ENCODE results near the gene NDEL1.

Gene NDEL1

DNA sequence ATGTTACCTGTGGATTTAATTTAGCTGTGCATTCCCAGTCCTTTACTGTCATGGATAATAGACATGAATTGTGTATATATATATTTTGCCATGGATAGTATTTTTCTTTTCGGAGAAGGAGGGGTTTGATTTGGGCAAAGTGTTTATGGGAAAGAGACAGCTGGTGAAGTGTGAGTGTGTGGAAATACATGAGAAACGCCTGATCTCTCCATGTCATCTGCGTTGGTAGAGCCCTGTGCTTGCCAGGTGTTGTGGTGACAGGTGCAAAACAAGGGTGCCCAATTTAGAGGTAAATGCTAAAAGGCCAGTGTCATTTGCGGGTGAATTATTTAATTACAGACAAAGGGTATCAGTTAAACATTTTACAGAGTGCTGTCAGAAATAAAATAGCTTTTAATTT is 23.4 kb downstream of the NDEL1 start:
- H3K9me3 Mint-ChIP-seq = no peaks in the 10 kb centered on the region
- H3K4me3 Mint-ChIP-seq = no peak overlapping the region
- no peaks in the 10 kb centered on the region for H3K27me3 Mint-ChIP-seq
- peaks cover 92% of the 10 kb centered on the region for H3K36me3 Mint-ChIP-seq (ENCODE audit: low read depth)
- peaks cover 31% of the 10 kb centered on the region for H3K4me1 Mint-ChIP-seq (ENCODE audit: low read depth)
- no peak for DNase-seq
- peak overlapping the region; percentile 53 for H3K27ac Mint-ChIP-seq

DNA sequence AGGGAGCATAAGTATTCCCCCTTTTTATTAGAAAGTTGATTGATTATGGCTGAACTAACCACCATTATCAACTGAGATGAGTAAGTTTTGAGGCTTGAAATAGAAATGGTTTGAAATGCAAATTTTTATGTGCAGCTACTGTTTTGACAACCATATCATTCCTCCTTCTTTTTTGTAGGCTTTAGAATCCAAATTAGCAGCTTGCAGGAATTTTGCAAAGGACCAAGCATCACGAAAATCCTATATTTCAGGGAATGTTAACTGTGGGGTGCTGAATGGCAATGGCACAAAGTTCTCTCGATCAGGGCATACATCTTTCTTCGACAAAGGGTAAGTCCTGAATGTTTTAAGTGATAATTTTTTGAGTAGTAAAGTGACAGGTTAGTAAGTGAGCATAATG is 24.1 kb downstream of the NDEL1 start:
- Mint-ChIP-seq H3K27ac (no peak overlapping the region), H3K36me3 (ENCODE audit: low read depth) (peaks cover 93% of the 10 kb centered on the region), H3K9me3 (no peaks in the 10 kb centered on the region), H3K27me3 (no peaks in the 10 kb centered on the region), H3K4me3 (no peak overlapping the region), H3K4me1 (ENCODE audit: low read depth) (peaks cover 34% of the 10 kb centered on the region)
- DNase-seq = no peak

DNA sequence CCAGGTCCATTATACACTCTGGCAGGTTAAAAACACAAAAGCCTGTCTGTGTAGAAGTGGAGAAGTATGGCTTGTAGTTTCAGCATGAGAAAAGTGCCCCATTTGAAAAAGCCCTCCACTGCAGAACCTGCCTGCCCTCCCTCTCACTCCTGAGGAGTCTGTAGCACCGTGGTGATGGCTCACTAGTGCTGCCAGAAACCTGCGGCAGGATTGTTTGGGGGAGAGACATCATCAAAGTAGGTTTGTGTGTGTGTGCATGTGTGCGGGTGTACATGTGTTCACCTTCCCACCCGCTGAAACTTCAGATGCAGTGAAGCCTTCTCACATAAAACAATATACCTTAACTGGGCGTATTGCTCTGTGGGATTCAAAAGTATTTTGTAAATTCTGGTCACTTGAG is 26.9 kb downstream of the NDEL1 start:
- Mint-ChIP-seq H3K27ac (peak overlapping the region; percentile 42), H3K4me3 (no peak overlapping the region), H3K4me1 (ENCODE audit: low read depth) (peaks cover 30% of the 10 kb centered on the region), H3K27me3 (no peaks in the 10 kb centered on the region), H3K9me3 (no peaks in the 10 kb centered on the region), H3K36me3 (ENCODE audit: low read depth) (peaks cover 94% of the 10 kb centered on the region)
- DNase-seq = no peak

DNA sequence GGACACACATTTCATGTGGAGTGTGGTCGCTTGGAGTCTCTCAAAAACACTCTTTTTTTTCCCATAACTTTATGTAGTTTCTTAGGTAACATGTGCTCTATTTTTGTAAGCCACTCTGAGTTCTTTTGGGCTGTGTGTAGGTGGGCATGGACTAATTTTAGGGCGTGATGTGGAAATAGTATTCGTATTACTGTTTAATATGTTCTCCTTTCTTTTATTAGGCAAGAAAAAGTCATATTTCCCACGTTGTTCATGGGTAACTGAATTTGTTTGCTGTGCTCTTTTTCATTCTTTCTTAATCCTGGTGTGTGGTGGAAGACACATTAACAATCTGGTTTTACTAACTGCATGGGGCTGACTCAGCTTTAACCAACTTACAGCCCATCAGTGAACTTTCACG is 27.4 kb downstream of the NDEL1 start:
- Mint-ChIP-seq H3K27me3 (no peaks in the 10 kb centered on the region), H3K36me3 (ENCODE audit: low read depth) (peaks cover 96% of the 10 kb centered on the region), H3K27ac (peak overlapping the region; percentile 26), H3K4me3 (no peak overlapping the region), H3K9me3 (no peaks in the 10 kb centered on the region), H3K4me1 (ENCODE audit: low read depth) (peaks cover 27% of the 10 kb centered on the region)
- DNase-seq = no peak

DNA sequence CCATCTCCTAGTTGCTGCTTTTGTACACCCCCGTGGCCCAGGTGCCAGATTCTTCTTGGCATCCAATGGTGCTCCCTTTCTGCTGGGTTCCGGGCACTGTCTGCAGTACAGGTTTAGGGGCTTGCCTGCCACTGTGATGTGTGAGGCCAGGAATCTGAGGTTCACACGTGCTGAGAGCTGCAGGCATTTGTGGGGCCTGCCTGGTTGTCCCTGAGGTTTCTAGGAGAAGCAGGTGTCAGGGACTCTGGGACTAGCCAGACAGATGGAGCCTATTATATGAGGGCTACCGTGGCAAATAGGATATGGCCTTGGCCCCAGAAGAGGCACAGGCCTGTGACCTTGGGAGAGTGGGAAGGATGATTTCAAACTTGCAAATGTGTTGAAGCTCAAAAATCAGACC is 29.3 kb downstream of the NDEL1 start:
- Mint-ChIP-seq H3K4me1 (ENCODE audit: low read depth) (peaks cover 21% of the 10 kb centered on the region), H3K36me3 (ENCODE audit: low read depth) (peaks cover 90% of the 10 kb centered on the region), H3K4me3 (no peak overlapping the region), H3K9me3 (no peaks in the 10 kb centered on the region), H3K27me3 (no peaks in the 10 kb centered on the region), H3K27ac (peak overlapping the region; percentile 11)
- DNase-seq = no peak

DNA sequence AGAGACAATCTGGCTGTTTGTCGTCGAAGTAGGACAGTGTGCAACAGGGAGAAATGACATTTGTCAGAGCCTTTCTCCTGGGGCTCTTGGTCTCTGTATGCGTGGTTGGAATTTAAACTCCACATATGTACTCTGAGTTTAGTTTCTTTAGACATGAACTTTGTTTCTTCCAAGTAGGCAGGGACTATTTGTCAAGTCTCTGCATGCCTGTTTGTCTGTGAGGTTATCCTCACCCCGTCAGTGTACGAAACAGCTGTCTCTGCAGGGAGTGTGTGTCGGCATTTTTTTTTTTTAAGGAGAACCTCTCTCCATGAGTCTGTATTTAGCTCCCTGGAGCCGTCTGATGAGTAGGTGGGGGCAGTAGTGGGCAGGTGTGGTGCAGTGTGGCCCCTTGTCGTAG is 29.7 kb downstream of the NDEL1 start:
- DNase-seq = no peak
- Mint-ChIP-seq H3K27me3 (no peaks in the 10 kb centered on the region), H3K4me1 (ENCODE audit: low read depth) (peaks cover 21% of the 10 kb centered on the region), H3K36me3 (ENCODE audit: low read depth) (peaks cover 90% of the 10 kb centered on the region), H3K27ac (peak overlapping the region; percentile 38), H3K9me3 (no peaks in the 10 kb centered on the region), H3K4me3 (no peak overlapping the region)

DNA sequence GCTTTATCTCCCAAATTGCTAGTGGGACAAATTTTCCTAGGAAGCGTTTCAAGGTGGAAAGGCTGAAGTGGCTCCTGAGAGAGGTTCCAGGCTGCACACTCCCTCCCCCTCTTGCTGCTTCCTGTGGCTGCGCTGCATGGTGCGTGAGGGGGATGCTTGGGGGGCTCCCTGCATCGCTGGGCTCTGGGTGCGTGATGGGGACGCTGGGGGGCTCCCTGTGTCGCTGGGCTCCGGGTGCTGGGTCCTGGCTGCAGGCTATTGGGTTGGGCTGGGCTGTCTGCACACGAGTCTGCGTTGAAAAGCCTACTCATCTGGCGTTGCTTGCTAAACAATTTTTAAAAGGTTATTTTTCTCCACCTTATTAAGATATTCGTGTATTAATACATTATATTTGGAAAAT is 30.1 kb downstream of the NDEL1 start:
- Mint-ChIP-seq H3K36me3 (ENCODE audit: low read depth) (peaks cover 87% of the 10 kb centered on the region), H3K9me3 (no peaks in the 10 kb centered on the region), H3K4me3 (no peak overlapping the region), H3K4me1 (ENCODE audit: low read depth) (peaks cover 21% of the 10 kb centered on the region), H3K27ac (no peak overlapping the region), H3K27me3 (no peaks in the 10 kb centered on the region)
- no peak for DNase-seq

DNA sequence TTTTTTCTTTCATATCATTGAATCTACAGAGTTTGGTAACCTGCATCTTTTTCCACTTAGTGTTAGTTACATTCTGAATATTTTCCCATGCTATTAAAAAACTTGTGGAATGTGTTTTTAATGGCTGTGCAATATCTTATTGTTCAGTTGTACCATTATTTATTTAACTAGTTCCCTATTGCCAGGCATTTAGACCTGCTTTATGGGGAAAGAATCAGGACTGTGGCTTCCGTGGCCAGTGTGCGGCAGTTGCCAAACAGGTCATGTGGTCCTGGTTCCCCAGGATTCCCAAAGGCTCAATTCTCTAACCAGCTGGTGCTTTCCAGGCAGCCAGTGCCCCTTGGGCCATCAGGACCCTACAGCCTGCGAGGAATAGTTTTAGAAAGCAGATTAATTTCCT is 30.8 kb downstream of the NDEL1 start:
- Mint-ChIP-seq H3K9me3 (no peaks in the 10 kb centered on the region), H3K36me3 (ENCODE audit: low read depth) (peaks cover 88% of the 10 kb centered on the region), H3K27me3 (no peaks in the 10 kb centered on the region), H3K27ac (no peak overlapping the region), H3K4me3 (no peak overlapping the region), H3K4me1 (ENCODE audit: low read depth) (peaks cover 21% of the 10 kb centered on the region)
- no peak for DNase-seq

DNA sequence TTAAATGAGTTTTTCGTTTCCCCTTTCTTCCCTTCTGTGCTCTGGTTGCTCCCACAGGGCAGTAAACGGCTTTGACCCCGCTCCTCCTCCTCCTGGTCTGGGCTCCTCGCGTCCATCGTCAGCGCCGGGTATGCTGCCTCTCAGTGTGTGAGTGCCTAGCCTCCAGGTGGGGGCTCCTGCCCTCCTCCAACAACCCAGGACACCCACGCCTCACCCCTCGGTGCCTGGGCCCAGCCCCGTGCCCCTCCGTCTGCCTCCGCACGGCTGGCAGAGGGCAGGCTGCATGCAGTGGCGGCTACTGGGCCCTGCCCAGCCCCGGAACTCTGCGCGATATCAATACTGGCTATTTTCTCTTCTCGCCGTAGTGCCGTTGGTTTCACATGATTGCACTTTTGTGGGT is 31.2 kb downstream of the NDEL1 start:
- Mint-ChIP-seq H3K27ac (no peak overlapping the region), H3K4me1 (ENCODE audit: low read depth) (peaks cover 21% of the 10 kb centered on the region), H3K36me3 (ENCODE audit: low read depth) (peaks cover 88% of the 10 kb centered on the region), H3K27me3 (no peaks in the 10 kb centered on the region), H3K4me3 (no peak overlapping the region), H3K9me3 (no peaks in the 10 kb centered on the region)
- no peak for DNase-seq

DNA sequence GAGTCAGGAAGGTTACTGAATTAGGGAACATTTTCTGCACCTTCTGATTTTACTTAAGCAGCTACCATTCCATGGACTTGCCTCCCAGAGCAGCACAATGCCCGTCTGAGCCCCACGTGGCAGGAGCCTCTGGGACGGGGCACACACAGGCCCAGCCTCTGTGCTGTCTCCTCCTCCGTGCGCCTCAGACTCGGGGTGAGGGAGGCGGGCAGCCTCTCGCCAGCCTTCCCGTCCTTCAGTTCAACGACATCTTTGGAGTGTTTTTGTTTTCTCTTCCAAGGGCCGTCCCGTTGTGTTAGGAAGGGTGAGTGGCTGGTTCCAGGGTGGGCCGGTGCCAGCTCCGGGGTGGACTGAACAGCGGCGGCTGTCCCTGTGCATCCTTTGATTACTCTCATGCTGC is 31.8 kb downstream of the NDEL1 start:
- Mint-ChIP-seq H3K27me3 (no peaks in the 10 kb centered on the region), H3K27ac (no peak overlapping the region), H3K4me3 (no peak overlapping the region), H3K9me3 (no peaks in the 10 kb centered on the region), H3K4me1 (ENCODE audit: low read depth) (peaks cover 18% of the 10 kb centered on the region), H3K36me3 (ENCODE audit: low read depth) (peaks cover 86% of the 10 kb centered on the region)
- DNase-seq = no peak

DNA sequence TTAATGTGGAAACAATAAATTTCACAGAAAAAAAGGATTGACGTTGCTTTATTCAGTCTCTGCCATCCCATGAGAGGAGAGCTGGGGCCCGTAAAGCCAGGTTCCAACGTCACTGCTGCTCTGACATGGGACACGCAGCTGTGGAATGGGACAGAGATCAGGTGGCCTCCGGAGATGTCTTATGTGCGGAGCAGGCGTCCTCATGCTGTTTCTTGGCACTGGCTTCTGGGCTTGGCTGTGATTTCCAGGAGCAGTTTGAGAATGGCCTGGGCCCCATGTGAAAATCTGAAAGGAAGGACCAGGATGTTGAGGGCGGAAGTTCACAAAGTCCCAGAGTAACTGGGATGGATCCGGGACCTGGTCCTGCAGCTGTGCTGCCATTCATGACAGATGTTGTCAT is 32.4 kb downstream of the NDEL1 start:
- H3K36me3 Mint-ChIP-seq (ENCODE audit: low read depth) = peaks cover 86% of the 10 kb centered on the region
- no peak overlapping the region for H3K4me3 Mint-ChIP-seq
- peak overlapping the region; percentile 44 for H3K27ac Mint-ChIP-seq
- H3K27me3 Mint-ChIP-seq = no peaks in the 10 kb centered on the region
- no peak for DNase-seq
- H3K4me1 Mint-ChIP-seq (ENCODE audit: low read depth) = peaks cover 15% of the 10 kb centered on the region
- H3K9me3 Mint-ChIP-seq = no peaks in the 10 kb centered on the region

DNA sequence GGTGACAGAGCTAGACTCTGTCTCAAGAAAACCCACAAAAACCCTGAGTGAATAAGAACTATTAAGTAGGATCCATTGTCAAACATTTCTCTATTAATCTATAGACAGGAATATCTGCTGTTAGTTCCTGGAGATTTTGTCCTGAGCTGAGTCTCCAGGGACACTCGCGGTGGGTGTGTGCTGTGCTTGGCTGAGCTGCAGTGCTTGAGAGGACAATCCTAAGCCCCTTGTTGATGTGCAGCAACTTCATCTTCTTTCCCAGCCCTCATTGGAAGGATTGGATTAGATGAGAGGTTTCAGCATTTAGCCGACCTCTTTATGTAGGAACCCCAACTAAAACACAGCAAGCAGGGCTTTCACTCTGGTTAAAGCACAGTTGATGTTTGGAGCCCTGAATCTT is 33.3 kb downstream of the NDEL1 start:
- H3K4me1 Mint-ChIP-seq (ENCODE audit: low read depth) = peaks cover 8% of the 10 kb centered on the region
- no peak overlapping the region for H3K4me3 Mint-ChIP-seq
- H3K36me3 Mint-ChIP-seq (ENCODE audit: low read depth) = peaks cover 86% of the 10 kb centered on the region
- no peak for DNase-seq
- no peaks in the 10 kb centered on the region for H3K27me3 Mint-ChIP-seq
- H3K27ac Mint-ChIP-seq = peak overlapping the region; percentile 29
- no peaks in the 10 kb centered on the region for H3K9me3 Mint-ChIP-seq

DNA sequence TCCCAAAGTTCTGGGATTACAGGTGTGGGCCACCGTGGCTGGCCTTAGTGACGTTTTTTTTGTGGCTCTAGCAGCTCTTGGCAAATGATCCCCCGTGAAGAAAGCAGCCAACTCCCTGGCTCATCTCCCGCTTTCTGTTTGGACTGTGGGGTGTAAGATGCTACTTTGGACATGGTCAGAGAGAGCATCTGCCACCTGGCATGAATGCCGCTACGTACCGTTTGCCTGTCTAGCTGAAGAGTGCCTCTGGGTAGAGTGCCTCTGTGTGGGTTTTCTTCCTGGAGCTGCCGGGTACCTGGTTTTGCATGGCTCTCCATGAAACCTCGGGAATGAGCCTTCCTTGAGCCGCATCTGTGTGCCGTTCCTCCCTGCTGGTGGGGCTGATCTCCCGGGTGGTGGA is 34.3 kb downstream of the NDEL1 start:
- H3K4me3 Mint-ChIP-seq = no peak overlapping the region

DNA sequence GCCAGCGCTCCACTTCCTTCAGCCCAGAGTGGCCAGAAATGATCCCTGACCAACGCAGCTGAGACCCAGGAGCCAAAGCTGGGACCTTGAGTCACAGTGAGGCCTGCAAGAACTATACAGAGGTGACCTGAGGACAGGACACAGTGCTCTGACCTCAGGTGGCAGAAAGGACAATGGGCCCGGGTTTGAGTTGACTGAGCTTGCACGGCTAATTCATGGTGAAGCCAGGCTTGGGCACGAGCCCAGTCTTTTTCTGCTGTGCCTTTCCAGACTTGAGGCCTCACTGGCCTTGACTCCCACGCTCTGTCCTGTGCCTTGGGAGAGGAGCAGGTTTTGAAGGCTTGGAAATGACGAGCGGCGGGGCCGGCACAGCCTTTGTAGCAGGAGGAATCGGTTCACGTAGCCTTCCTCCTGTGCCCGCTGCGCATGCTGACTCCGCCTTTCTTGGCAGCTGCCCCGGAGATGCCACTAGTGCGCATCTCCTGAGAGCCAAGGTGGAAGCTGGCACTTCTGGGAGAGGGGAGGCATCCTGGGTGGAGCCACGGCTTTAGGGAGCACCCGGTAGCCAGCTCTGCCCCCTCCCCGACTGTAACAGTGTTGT is 34.9 kb downstream of the NDEL1 start:
- H3K27me3 Mint-ChIP-seq = no peaks in the 10 kb centered on the region
- DNase-seq = no peak
- peaks cover 86% of the 10 kb centered on the region for H3K36me3 Mint-ChIP-seq (ENCODE audit: low read depth)
- no peaks in the 10 kb centered on the region for H3K4me1 Mint-ChIP-seq (ENCODE audit: low read depth)
- H3K9me3 Mint-ChIP-seq = no peaks in the 10 kb centered on the region
- no peak overlapping the region for H3K27ac Mint-ChIP-seq
- no peak overlapping the region for H3K4me3 Mint-ChIP-seq

More for the DNA sequence above, 34.3 kb downstream of the NDEL1 start:
- Mint-ChIP-seq H3K27me3 (no peaks in the 10 kb centered on the region), H3K36me3 (ENCODE audit: low read depth) (peaks cover 86% of the 10 kb centered on the region), H3K27ac (no peak overlapping the region), H3K9me3 (no peaks in the 10 kb centered on the region), H3K4me1 (ENCODE audit: low read depth) (peaks cover 4% of the 10 kb centered on the region)
- no peak for DNase-seq

DNA sequence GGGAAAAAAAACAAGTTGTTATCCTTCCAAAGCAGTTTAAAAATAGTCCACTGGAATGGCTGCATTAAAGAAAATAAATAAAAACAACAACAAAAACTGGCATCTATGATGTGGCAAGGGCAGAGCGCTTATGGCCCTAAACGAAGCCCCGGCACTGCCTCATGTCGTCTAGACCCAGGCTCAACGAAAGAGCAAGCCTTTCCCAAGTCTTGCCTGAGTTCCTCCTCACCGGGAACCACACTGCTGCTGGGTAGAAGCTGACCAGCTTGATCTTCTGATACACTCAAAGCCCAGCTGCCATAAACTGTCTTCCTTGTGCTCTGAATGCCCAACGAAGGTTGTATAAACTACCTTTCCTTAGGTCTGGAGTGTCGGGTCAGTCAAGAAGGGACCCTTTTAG is 37.0 kb downstream of the NDEL1 start:
- Mint-ChIP-seq H3K9me3 (no peaks in the 10 kb centered on the region), H3K4me1 (ENCODE audit: low read depth) (no peaks in the 10 kb centered on the region), H3K27me3 (no peaks in the 10 kb centered on the region), H3K27ac (peak overlapping the region; percentile 30), H3K4me3 (no peak overlapping the region), H3K36me3 (ENCODE audit: low read depth) (peaks cover 85% of the 10 kb centered on the region)
- no peak for DNase-seq
